Measurements from ENCODE around the gene GPC3. TPM values are rescaled to one million over a fixed set of nuclear protein-coding genes. Genes with fewer than 3 reads are reported as not detected.

Gene GPC3
- total and polyA plus RNA-seq, 2 donors (not counting 3 experiments of a cell fraction or from before 2014, with no cell fraction given) = not detected

- Histone ChIP-seq H4K20me1 (replicated peaks; ENCODE audit: control insufficient read depth, extremely low read depth, insufficient read depth, low read length) (no peaks in the 10 kb centered on the region), H3K79me2 (ENCODE audit: control insufficient read depth, insufficient read depth, low read length) (no peaks in the 10 kb centered on the region), H3K4me2 (ENCODE audit: insufficient read depth, low read length) (no peak overlapping the region), H3K36me3 (ENCODE audit: control insufficient read depth in 2 of 2, extremely low read depth in 1 of 2, insufficient read depth in 2 of 2, low read length in 2 of 2) (no peaks in the 10 kb centered on the region), H3K4me3 (replicated peaks in 1 of 3; ENCODE audit: insufficient read depth in 1 of 3, low read depth in 1 of 3, low read length in 3 of 3) (no peak overlapping the region), H2AFZ (ENCODE audit: low read depth, low read length) (no peak overlapping the region), H3K27ac (ENCODE audit: insufficient read depth, low read depth, low read length) (no peak overlapping the region), H3K27me3 (ENCODE audit: control insufficient read depth in 2 of 2, insufficient read depth in 2 of 2, low read length in 2 of 2) (no peaks in the 10 kb centered on the region), H3K9me1 (replicated peaks; ENCODE audit: control insufficient read depth, extremely low read depth, insufficient read depth, low read length) (no peaks in the 10 kb centered on the region), H3K4me1 (ENCODE audit: control insufficient read depth, extremely low read depth, insufficient read depth, low read length) (no peaks in the 10 kb centered on the region), H3K9me3 (replicated peaks; ENCODE audit: control insufficient read depth, insufficient read depth, low read length) (no peaks in the 10 kb centered on the region), H3K9ac (replicated peaks; ENCODE audit: extremely low read depth, insufficient read depth, low read length) (no peak overlapping the region)
- FAIRE-seq (no peak), DNase-seq (ENCODE audit: low read depth, low spot score) (no peak)
- ChIA-PET CTCF (no interaction called here), POLR2A (no interaction called here)
- intact Hi-C loops (cut with micrococcal nuclease) = no loop called here
- dilution Hi-C loops (cut with MboI; ENCODE audit: extremely low pct_ligation_motif_present, low sequenced_read_pairs) = no loop called here
- no TSS peak for BruUV-seq (replicated peaks)
- no peak for TF ChIP-seq CTCF (IDR thresholded peaks at IDR 0.05; ENCODE audit: extremely low read depth in 1 of 2, insufficient read depth in 1 of 2, low read depth in 1 of 2, low read length in 2 of 2)
- no peak for TF ChIP-seq EZH2 (IDR thresholded peaks at IDR 0.05; ENCODE audit: borderline replicate concordance, low read depth, low read length, severe bottlenecking)
- TF ChIP-seq GATA2 (IDR thresholded peaks at IDR 0.05; ENCODE audit: insufficient read depth, insufficient read length, low read depth, low read length) = no peak
- no peak for TF ChIP-seq MYC (IDR thresholded peaks at IDR 0.05; ENCODE audit: low read depth, low read length)
- no peak for TF ChIP-seq POLR2A (IDR thresholded peaks at IDR 0.05; ENCODE audit: low read depth, low read length)
- TF ChIP-seq JUN (IDR thresholded peaks at IDR 0.05; ENCODE audit: borderline replicate concordance, insufficient read depth, insufficient read length, low read depth) = no peak
- no peak for TF ChIP-seq POLR2AphosphoS5 (IDR thresholded peaks at IDR 0.05; ENCODE audit: insufficient read depth, low read depth, low read length)
- TF ChIP-seq FOS (IDR thresholded peaks at IDR 0.05; ENCODE audit: borderline replicate concordance, insufficient read depth, low read length) = no peak
- TF ChIP-seq MAX (IDR thresholded peaks at IDR 0.05; ENCODE audit: insufficient read depth, insufficient read length) = no peak
These were observed 454.4 kb downstream of the GPC3 start for GRCh38 chrX:133530960-133531359.
